HepG2 (cell line): ENCODE results near the gene ABHD2. TPM values are rescaled to one million over a fixed set of nuclear protein-coding genes. Genes with fewer than 3 reads are reported as not detected.

Source experiments
- ATAC-seq: fragments of 200-7000 bp; cut with Tn5 transposase; 3 replicates; pipeline ENCODE4 v1.9.1; 2020; ENCODE audit warnings: mild to moderate bottlenecking, moderate library complexity
- BruUV-seq: library from RNA; stranded (reverse); fragments of 400-500 nt; replicated peaks from 2 replicates; lab custom pipeline; 2021; lab: Mats Ljungman, UMichigan
- CTCF ChIA-PET: fragments of 300-600 bp; formaldehyde crosslinking; extraction: SDS; loops from one replicate; lab custom pipeline; 2021; ENCODE audit warnings: low total read pairs, inconsistent platforms, low intra/inter-chr PET ratio; lab: Yijun Ruan, JAX
- POLR2A ChIA-PET: fragments of 350-600 bp; sonication (Branson Sonifier 250); formaldehyde crosslinking; loops from one replicate; lab custom pipeline; 2020; ENCODE audit warnings: antibody characterized with exemption, inconsistent platforms; lab: Yijun Ruan, JAX
- DNase-seq: peaks from one replicate; pipeline ENCODE4 v3.0.0-alpha.2; 2015; ENCODE audit warnings: low spot score
- FAIRE-seq: peaks from 3 replicates; lab custom pipeline; 2011; peaks lifted over from hg19 to GRCh38; lab: Jason Lieb, UNC
- H2AFZ ChIP-seq: one replicate; pipeline ENCODE4 v1.6.1; 2011; ENCODE audit warnings: low read length, inconsistent platforms
- H3K27ac ChIP-seq: fragments of 300-600 bp; 3 replicates; pipeline ENCODE4 v1.8.0; 2011; ENCODE audit warnings: mixed run types, mild to moderate bottlenecking, mixed read lengths, low read length, inconsistent platforms; ENCODE audit not compliant: insufficient read depth; ENCODE audit errors: extremely low read length
- H3K27me3 ChIP-seq, 2 experiments: fragments of 200-600 bp in 1 of 2; 2 replicates in 1 of 2; 3 replicates in 1 of 2; pipeline versions ENCODE4 v1.6.0 to v1.8.0; 2011; ENCODE audit warnings: low read length in 2 of 2, mild to moderate bottlenecking in 2 of 2, moderate library complexity in 2 of 2, inconsistent platforms in 1 of 2; ENCODE audit not compliant: insufficient read depth in 2 of 2, control insufficient read depth in 1 of 2
- H3K36me3 ChIP-seq, 2 experiments: fragments of 200-600 bp in 1 of 2; replicated peaks in 1 of 2; 2 replicates in 1 of 2; 3 replicates in 1 of 2; pipeline versions ENCODE4 v1.5.1 to v1.8.0; 2011; ENCODE audit warnings: low read length in 2 of 2, inconsistent platforms in 1 of 2; ENCODE audit not compliant: insufficient read depth in 2 of 2, control insufficient read depth in 1 of 2
- H3K4me1 ChIP-seq: 2 replicates; pipeline ENCODE4 v1.5.1; 2012; ENCODE audit warnings: low read length, inconsistent platforms; ENCODE audit not compliant: insufficient read depth
- H3K4me2 ChIP-seq: 2 replicates; pipeline ENCODE4 v1.6.0; 2011; ENCODE audit warnings: low read depth, low read length, inconsistent platforms
- H3K4me3 ChIP-seq, 3 experiments: fragments of 200-600 bp in 1 of 3; sonication (generic), shearing (Covaris generic) in 1 of 3; replicated peaks in 1 of 3; 2 replicates each; pipeline ENCODE4 v1.5.1; 2011 to 2016; ENCODE audit warnings: low read length in 3 of 3, inconsistent platforms in 2 of 3, low read depth in 2 of 3, mild to moderate bottlenecking in 2 of 3, control low read depth in 1 of 3, mixed read lengths in 1 of 3; ENCODE audit not compliant: insufficient read depth in 1 of 3
- H3K79me2 ChIP-seq: one replicate; pipeline ENCODE4 v1.6.1; 2011; ENCODE audit warnings: low read length, inconsistent platforms; ENCODE audit not compliant: insufficient read depth
- H3K9ac ChIP-seq: 2 replicates; pipeline ENCODE4 v1.6.0; 2011; ENCODE audit warnings: mild to moderate bottlenecking, low read depth, low read length, inconsistent platforms; ENCODE audit not compliant: insufficient read depth
- H3K9me3 ChIP-seq: 2 replicates; pipeline ENCODE4 v1.5.1; 2012; ENCODE audit warnings: mild to moderate bottlenecking, low read length
- H4K20me1 ChIP-seq: 2 replicates; pipeline ENCODE4 v1.6.0; 2011; ENCODE audit warnings: inconsistent platforms, mild to moderate bottlenecking, low read length, moderate library complexity; ENCODE audit not compliant: insufficient read depth
- CTCF ChIP-seq: sonication (generic); formaldehyde crosslinking; IDR thresholded peaks from 2 replicates; pipeline ENCODE4 v1.5.0; 2020; ENCODE audit warnings: mild to moderate bottlenecking, missing genetic modification reagents, moderate library complexity
- SNAPC4 ChIP-seq: sonication (generic); formaldehyde crosslinking; IDR thresholded peaks from 2 replicates; pipeline ENCODE4 v1.4.0; 2020; ENCODE audit warnings: mild to moderate bottlenecking, missing genetic modification reagents
- SRSF1 ChIP-seq: fragments of 200-400 bp; formaldehyde crosslinking; optimal IDR thresholded peaks from 2 replicates; pipeline ENCODE3; 2017; ENCODE audit warnings: mild to moderate bottlenecking, low read depth, low read length, moderate library complexity
- ZBTB20 ChIP-seq: sonication (generic); formaldehyde crosslinking; IDR thresholded peaks from 2 replicates; pipeline ENCODE4 v1.8.1; 2023; ENCODE audit warnings: missing genetic modification reagents, low read depth, mild to moderate bottlenecking, borderline replicate concordance
- ZNF281 ChIP-seq: sonication (generic); formaldehyde crosslinking; IDR thresholded peaks from 2 replicates; pipeline ENCODE4 v1.4.0; 2020; ENCODE audit warnings: missing genetic modification reagents, borderline replicate concordance
- in situ Hi-C: cut with HindIII; loops from 2 replicates; pipeline ENCODE4 v1.10.0; 2017; ENCODE audit warnings: low pct_unique_long_range_greater_than_20kb; ENCODE audit not compliant: extremely low pct_ligation_motif_present
- intact Hi-C: fragments of 100-400 bp; cut with micrococcal nuclease; formaldehyde crosslinking; loops from one replicate; pipeline ENCODE4 v1.10.0; 2022; ENCODE audit not compliant: unreplicated experiment
- polyA plus RNA-seq, 8 experiments: library from polyadenylated mRNA; depleted of rRNA in 3 of 8; stranded (reverse) in 7 of 8; unstranded in 1 of 8; fragments of >200 nt; fragmentation: Illumina TruSeq in 4 of 8; extraction: Trizol in 4 of 8; gene quantifications; 2 replicates each; pipeline versions ENCODE4 v1.2.1 to v1.2.3, GENCODE V29; 2011 to 2016; ENCODE audit warnings: low read depth in 4 of 8, missing spikeins in 1 of 8, mixed read lengths in 1 of 8; ENCODE audit not compliant: insufficient read depth in 1 of 8
- total RNA-seq, 5 experiments: library from RNA; depleted of rRNA; stranded (reverse); fragments of >200 nt; fragmentation: Illumina TruSeq; extraction: Trizol; gene quantifications; 2 replicates each; pipeline ENCODE4 v1.2.3, GENCODE V29; 2016; ENCODE audit warnings: low read depth in 1 of 5

Gene ABHD2
- total and polyA plus RNA-seq, 2 of the 13 experiments (the other 11 are each of a cell fraction or from before 2014, with no cell fraction given): 14.8 to 22.4 TPM

- H3K36me3 ChIP-seq: no peaks in the 10 kb centered on the region
- intact Hi-C loops (loop anchor here (10.0 kb wide), 1 partner anchor 97 kb away; no protein-coding TSS in a partner anchor), in situ Hi-C loops (loop anchor here (5.0 to 10.0 kb wide), 2 partner anchors 34 to 87 kb away; partner anchors contain the start of gene FANCI)
- ChIA-PET CTCF (no interaction called here), POLR2A (no interaction called here)
- H3K4me3 ChIP-seq: no peak overlapping the region
- FAIRE-seq: no peak
- no peak for TF ChIP-seq SRSF1
- TF ChIP-seq CTCF (CRISPR knock-in tag): no peak
- TF ChIP-seq ZNF281 (CRISPR knock-in tag): no peak
- no peak for TF ChIP-seq SNAPC4 (CRISPR knock-in tag)
- no peak for TF ChIP-seq ZBTB20
- H3K4me1 ChIP-seq: peaks cover 6% of the 10 kb centered on the region; the same call in 1 of the 2 replicates
- no peaks in the 10 kb centered on the region for H4K20me1 ChIP-seq
- ATAC-seq: no peak
- H3K9ac ChIP-seq: no peak overlapping the region
- no TSS peak for BruUV-seq
- no peak overlapping the region for H3K27ac ChIP-seq
- no peaks in the 10 kb centered on the region for H3K79me2 ChIP-seq
- no peaks in the 10 kb centered on the region for H3K27me3 ChIP-seq
- no peaks in the 10 kb centered on the region for H3K9me3 ChIP-seq
- no peak for DNase-seq
- H2AFZ ChIP-seq: no peak overlapping the region
- no peak overlapping the region for H3K4me2 ChIP-seq
These were observed 120.0 kb downstream of the ABHD2 start for GRCh38 chr15:89208256-89208655.
